Measurements from ENCODE around the gene TUBA4B.
A peak's percentile ranks its signal among the peaks of the same experiment; 100 is the strongest.
"Not testable (repeated sequence)": the region's sequence is repeated elsewhere in the genome, so short reads cannot be mapped to it uniquely, and the experiment has no call there.

The TUBA4B gene

DNA sequence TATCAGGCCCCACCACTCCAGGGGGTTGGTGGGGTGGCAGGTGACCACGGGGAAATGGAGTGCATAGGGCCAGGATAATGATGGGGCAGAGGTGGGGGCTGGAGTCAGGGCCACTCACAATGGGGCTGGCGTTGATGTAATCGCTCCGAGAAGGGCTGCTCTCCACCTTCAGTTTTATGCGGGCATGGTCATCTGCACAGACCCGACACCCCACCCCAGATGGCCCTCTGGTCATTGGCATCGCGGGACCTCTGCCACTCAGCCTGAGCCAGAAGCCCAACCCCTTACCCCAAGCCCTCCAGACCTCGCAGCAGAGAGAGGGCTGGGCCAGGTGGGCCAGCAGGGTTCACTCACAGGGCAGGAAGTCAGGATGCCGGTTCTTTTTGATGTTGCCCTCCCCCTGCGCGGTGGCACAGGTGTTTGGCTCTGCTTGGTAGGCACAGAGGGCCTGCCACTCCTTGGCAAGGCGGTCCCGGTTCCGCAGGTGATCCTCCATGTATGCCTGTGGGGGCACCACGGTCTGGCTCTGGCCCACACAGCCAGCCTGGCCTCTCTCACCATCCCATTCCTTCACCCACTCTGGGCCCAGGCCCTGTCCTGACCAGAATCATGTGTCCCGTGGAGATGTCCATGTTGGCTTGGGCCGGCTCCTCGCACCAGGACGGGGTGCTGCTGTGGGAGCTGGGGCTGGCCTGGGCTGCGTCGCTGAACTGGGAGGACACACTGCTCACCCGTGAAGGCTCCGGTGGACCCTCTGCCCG is 43.8 kb downstream of the TUBA4B start:
- intact Hi-C loops (cut with DNase I): loop anchor here (5.0 kb wide), 2 partner anchors 70 to 135 kb away; partner anchors contain the start of genes ANKZF1, ATG9A and NHEJ1
- DNase-seq: peak in 3 of 42 donors; percentile 18 to 36 (median 28)

GRCh38 chr2:219297766-219298456 is 44.9 kb downstream of the TUBA4B start:
- peak in 2 of 42 donors; percentile 25 to 30 for DNase-seq
- intact Hi-C loops (cut with DNase I): loop anchor here (5.0 kb wide), 2 partner anchors 71 to 136 kb away; partner anchors contain the start of genes ANKZF1, ATG9A and NHEJ1

DNA sequence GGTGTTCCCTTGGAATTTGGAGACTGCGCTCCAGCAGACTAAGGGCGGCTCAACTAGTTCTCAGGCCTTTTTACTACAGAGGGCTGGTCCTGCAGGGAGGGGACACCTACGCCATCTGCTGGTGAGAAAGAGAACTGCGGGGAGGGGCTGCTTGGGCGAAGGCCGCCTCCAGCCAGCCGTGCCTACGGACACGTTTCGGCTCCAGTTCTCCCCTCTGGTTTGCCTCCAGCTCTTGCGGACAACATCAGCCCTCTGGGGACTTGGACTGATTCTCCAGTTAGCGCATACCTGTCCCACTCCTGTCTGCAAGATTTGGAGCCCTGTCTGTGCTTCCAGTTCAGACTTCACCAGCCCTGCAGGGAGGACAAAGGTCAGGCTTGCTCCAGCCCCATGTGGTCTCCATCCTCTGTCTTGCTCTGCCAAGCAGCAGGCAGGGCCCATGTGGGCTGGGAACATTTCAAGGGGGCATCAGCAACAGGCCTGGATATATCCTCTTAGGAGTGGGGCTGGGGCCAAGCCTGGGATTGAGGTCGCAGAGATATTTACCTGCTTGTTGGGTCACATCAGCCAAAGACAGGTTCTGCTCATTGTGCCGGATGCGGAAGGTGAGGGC is 45.8 kb downstream of the TUBA4B start:
- intact Hi-C loops (cut with DNase I): loop anchor here (5.0 kb wide), 2 partner anchors 72 to 137 kb away; partner anchors contain the start of genes ANKZF1, ATG9A and NHEJ1

DNA sequence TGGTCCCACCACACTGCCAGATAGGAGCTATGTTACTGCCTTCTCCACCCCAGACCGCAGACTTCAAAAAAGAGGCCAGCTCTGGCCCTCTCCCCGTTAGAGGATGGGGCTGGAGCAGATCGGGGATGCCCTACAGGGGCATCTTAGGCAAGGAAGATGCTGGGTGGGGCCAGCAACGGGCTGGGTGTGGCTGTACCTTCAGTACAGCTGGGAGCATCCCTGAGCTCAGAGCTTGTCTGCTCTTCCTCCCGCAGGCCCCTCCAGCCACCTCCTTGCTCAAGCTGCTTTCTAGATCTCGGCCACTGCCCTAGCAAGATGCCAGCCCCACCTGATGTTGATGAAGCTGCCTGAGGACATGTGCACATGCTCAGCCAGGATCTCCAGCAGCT is 46.3 kb downstream of the TUBA4B start:
- intact Hi-C loops (cut with DNase I): loop anchor here (5.0 kb wide), 2 partner anchors 72 to 137 kb away; partner anchors contain the start of genes ANKZF1, ATG9A and NHEJ1
- peak in 2 of 42 donors; percentile 33 to 37 for DNase-seq

More for the DNA sequence above, 45.8 kb downstream of the TUBA4B start:
- peak; percentile 73 to 97 (median 91) for DNase-seq

GRCh38 chr2:219300022-219300421 is 47.0 kb downstream of the TUBA4B start:
- intact Hi-C loops (cut with DNase I): no loop called here

DNA sequence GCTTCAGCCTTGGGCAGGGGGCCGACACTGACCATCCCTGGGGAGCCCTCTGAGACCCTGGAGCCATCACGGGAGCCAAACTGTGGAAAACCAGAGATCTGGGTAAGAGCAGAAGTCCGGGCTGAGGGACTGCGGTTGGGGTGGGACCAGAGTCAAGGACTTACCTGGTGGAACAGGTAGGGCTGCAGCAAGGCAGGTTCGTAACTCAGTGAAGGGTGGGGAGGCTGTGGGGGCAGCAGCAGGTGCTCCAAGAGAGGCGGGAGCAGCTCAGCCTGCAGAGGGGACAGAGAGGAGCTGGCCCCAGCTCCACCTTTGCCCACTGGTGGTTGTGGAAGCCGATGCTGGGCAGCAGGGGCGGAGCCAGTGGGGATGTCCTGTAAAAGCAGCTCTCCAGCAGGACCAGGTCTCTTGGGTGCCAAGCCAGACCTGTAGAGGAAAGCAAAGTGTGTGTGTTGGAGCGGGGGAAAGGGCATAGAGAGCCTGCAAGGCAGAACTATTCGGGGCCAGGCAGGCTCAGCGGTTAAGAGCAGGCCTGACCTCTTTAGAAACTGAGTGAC is 49.4 kb downstream of the TUBA4B start:
- peak in 1 of 42 donors; percentile 29 for DNase-seq
- intact Hi-C loops (cut with DNase I): no loop called here

More at GRCh38 chr2:219300022-219300421, 47.0 kb downstream of the TUBA4B start:
- peak in 2 of 42 donors; percentile 19 to 36 for DNase-seq

DNA sequence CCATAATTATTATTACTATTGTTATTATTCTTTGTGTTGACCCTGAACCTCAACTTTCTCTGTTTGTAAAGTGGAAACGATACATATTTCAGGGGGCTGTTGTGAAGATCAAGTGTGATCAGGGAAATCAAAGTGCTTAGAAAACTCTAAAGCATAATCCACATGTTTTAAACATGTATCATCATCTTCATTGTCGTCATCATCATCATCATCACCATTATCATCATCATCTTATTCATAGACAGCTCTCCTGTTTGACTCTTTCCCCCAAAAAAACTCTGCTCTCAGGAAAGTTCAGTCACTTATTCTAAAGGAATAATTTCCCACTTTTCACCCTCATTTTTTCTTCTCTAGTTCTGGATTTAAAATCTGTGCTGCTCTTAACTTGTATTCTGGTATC is 51.2 kb downstream of the TUBA4B start:
- DNase-seq: no peak
- intact Hi-C loops (cut with DNase I): no loop called here

- DNase-seq: no peak
- intact Hi-C loops (cut with DNase I): no loop called here
Observed at GRCh38 chr2:219306047-219306446, 53.0 kb downstream of the TUBA4B start.

- intact Hi-C loops (cut with DNase I): no loop called here
- DNase-seq: peak in 33 of 42 donors; percentile 40 to 82 (median 61)
Observed at GRCh38 chr2:219308142-219309101, 55.4 kb downstream of the TUBA4B start.

DNA sequence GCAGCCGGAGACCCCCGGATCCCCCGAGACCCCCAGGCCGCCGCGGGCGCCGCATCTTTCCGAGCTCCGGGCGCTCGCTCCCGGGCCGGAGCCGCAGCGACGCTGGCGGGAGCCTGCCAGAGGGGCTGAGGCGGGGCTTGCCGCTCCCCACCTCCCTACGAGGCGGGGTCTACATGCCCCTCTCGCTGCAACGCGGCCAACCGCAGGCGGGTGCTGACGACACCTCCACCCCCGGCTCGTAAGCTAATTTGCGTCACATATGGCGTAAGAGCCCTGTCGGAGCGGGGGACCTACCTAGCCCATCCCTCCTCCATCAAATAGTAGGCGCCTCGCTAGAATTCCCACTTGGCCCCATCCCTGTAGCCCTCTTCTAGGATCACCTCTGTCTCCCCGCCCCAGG is 56.2 kb downstream of the TUBA4B start, which contains the start of gene PTPRN:
PTPRN (minus strand) TSS at position 124 of the 400 bp plus-strand sequence; CDS start at position 55, 69 bp downstream.
- peak; percentile 58 to 97 (median 84) for DNase-seq
- intact Hi-C loops (cut with DNase I): no loop called here

DNA sequence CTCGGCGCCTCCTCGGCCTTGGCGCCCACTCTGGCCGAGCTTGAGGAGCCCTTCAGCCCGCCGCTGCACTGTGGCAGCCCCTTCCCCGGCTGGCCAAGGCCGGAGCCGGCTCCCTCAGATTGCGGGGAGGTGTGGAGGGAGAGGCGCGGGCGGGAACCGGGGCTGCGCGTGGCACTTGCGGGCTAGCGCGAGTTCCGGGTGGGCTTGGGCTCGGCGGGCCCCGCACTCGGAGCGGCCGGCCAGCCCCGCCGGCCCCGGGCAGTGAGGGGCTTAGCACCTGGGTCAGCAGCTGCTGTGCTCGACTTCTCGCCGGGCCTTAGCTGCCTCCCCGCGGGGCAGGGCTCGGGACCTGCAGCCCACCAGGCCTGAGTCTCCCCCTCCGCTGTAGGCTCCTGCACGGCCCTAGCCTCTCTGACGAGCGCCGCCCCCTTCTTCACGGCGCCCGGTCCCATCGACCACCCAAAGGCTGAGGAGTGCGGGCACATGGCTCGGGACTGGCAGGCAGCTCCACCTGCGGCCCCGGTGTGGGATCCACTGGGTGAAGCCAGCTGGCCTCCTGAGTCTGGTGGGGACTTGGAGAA is 59.7 kb downstream of the TUBA4B start:
- peak in 1 of 42 donors; percentile 4 for DNase-seq
- intact Hi-C loops (cut with DNase I): not testable (repeated sequence)

- intact Hi-C loops (cut with DNase I): no loop called here
- peak in 1 of 42 donors; percentile 17 for DNase-seq
Observed at GRCh38 chr2:219314804-219315468, 61.9 kb downstream of the TUBA4B start.

All from head of caudate nucleus (tissue), 42 donors.